H9 (cell line): ENCODE data around the gene DENND5B. TPM values are rescaled to one million over a fixed set of nuclear protein-coding genes. Genes with fewer than 3 reads are reported as not detected.
A peak's percentile ranks its signal among the peaks of the same experiment; 100 is the strongest.

Experiments
- DNase-seq: peaks from one replicate; pipeline ENCODE4 v3.0.0-alpha.2; 2017
- H2AFZ ChIP-seq: one replicate; pipeline ENCODE4 v1.6.1; 2013; ENCODE audit warnings: mild to moderate bottlenecking, low read length, control low read depth, moderate library complexity
- H2AK5ac ChIP-seq: 2 replicates; pipeline ENCODE4 v1.6.1; 2013; ENCODE audit warnings: low read length, control low read depth, mixed read lengths; ENCODE audit not compliant: insufficient read length
- H2BK120ac ChIP-seq: one replicate; pipeline ENCODE4 v1.6.1; 2013; ENCODE audit warnings: low read depth, mild to moderate bottlenecking, low read length, control low read depth, inconsistent platforms; ENCODE audit not compliant: poor library complexity, severe bottlenecking
- H2BK12ac ChIP-seq: 2 replicates; pipeline ENCODE4 v1.6.1; 2013; ENCODE audit warnings: low read length, control low read depth, mixed read lengths, low read depth; ENCODE audit not compliant: insufficient read length
- H2BK15ac ChIP-seq: 2 replicates; pipeline ENCODE4 v1.6.1; 2013; ENCODE audit warnings: low read depth, low read length, control low read depth
- H2BK20ac ChIP-seq: one replicate; pipeline ENCODE4 v1.6.1; 2013; ENCODE audit warnings: low read depth, mild to moderate bottlenecking, low read length, control low read depth, inconsistent platforms; ENCODE audit not compliant: poor library complexity, severe bottlenecking
- H2BK5ac ChIP-seq: 2 replicates; pipeline ENCODE4 v1.6.1; 2013; ENCODE audit warnings: low read length, control low read depth, mixed read lengths; ENCODE audit not compliant: insufficient read length
- H3K14ac ChIP-seq: 2 replicates; pipeline ENCODE4 v1.6.1; 2013; ENCODE audit warnings: low read length, control low read depth; ENCODE audit not compliant: insufficient read depth
- H3K18ac ChIP-seq: 2 replicates; pipeline ENCODE4 v1.6.1; 2013; ENCODE audit warnings: low read depth, mild to moderate bottlenecking, mixed read lengths, low read length, control low read depth; ENCODE audit not compliant: insufficient read length
- H3K23ac ChIP-seq: 2 replicates; pipeline ENCODE4 v1.6.1; 2013; ENCODE audit warnings: low read length, control low read depth, mixed read lengths, low read depth; ENCODE audit not compliant: insufficient read length
- H3K23me2 ChIP-seq: 2 replicates; pipeline ENCODE4 v1.6.1; 2013; ENCODE audit warnings: low read depth, mild to moderate bottlenecking, mixed read lengths, low read length, control low read depth; ENCODE audit not compliant: insufficient read length, poor library complexity, severe bottlenecking
- H3K27ac ChIP-seq: 2 replicates; pipeline ENCODE4 v1.5.1; 2013; ENCODE audit warnings: low read length, control low read depth, mixed read lengths, low read depth; ENCODE audit not compliant: insufficient read length
- H3K27me3 ChIP-seq: 2 replicates; pipeline ENCODE4 v1.6.1; 2013; ENCODE audit warnings: low read length, control low read depth, inconsistent platforms; ENCODE audit not compliant: insufficient read depth
- H3K4ac ChIP-seq: 2 replicates; pipeline ENCODE4 v1.6.1; 2013; ENCODE audit warnings: low read depth, mild to moderate bottlenecking, control low read depth, inconsistent platforms, low read length, moderate library complexity
- H3K4me1 ChIP-seq: 2 replicates; pipeline ENCODE4 v1.6.1; 2013; ENCODE audit warnings: low read length, control low read depth, inconsistent platforms; ENCODE audit not compliant: insufficient read depth
- H3K4me2 ChIP-seq: 2 replicates; pipeline ENCODE4 v1.6.1; 2013; ENCODE audit warnings: low read length, control low read depth, mixed read lengths; ENCODE audit not compliant: insufficient read length, insufficient read depth
- H3K56ac ChIP-seq: 2 replicates; pipeline ENCODE4 v1.6.1; 2013; ENCODE audit warnings: low read depth, mild to moderate bottlenecking, mixed read lengths, low read length, control low read depth; ENCODE audit not compliant: insufficient read length
- H3K79me1 ChIP-seq: 2 replicates; pipeline ENCODE4 v1.6.1; 2013; ENCODE audit warnings: low read depth, mild to moderate bottlenecking, moderate library complexity, low read length, control low read depth, inconsistent platforms; ENCODE audit not compliant: insufficient read depth, poor library complexity, severe bottlenecking
- H3K79me2 ChIP-seq: 2 replicates; pipeline ENCODE4 v1.6.1; 2013; ENCODE audit warnings: low read length, control low read depth, inconsistent platforms; ENCODE audit not compliant: insufficient read depth
- H3K9ac ChIP-seq: 2 replicates; pipeline ENCODE4 v1.6.1; 2013; ENCODE audit warnings: low read length, control low read depth, mixed read lengths; ENCODE audit not compliant: insufficient read length; ENCODE audit errors: extremely low read depth
- H3K9me3 ChIP-seq: one replicate; pipeline ENCODE4 v1.6.1; 2013; ENCODE audit warnings: low read depth, low read length, inconsistent platforms; ENCODE audit not compliant: control insufficient read depth
- H3T11ph ChIP-seq: one replicate; pipeline ENCODE4 v1.6.1; 2013; ENCODE audit warnings: mild to moderate bottlenecking, low read length, control low read depth, inconsistent platforms
- H4K20me1 ChIP-seq: one replicate; pipeline ENCODE4 v1.6.1; 2013; ENCODE audit not compliant: control insufficient read depth, insufficient read length, insufficient read depth
- H4K5ac ChIP-seq: 2 replicates; pipeline ENCODE4 v1.6.1; 2013; ENCODE audit warnings: low read depth, mild to moderate bottlenecking, mixed read lengths, low read length, control low read depth; ENCODE audit not compliant: insufficient read length
- H4K8ac ChIP-seq: replicated peaks from 2 replicates; pipeline ENCODE4 v1.6.1; 2013; ENCODE audit warnings: low read length, control low read depth, mixed read lengths, low read depth; ENCODE audit not compliant: insufficient read length
- H4K91ac ChIP-seq: 2 replicates; pipeline ENCODE4 v1.6.1; 2013; ENCODE audit warnings: low read depth, mild to moderate bottlenecking, moderate library complexity, mixed read lengths, low read length, control low read depth; ENCODE audit not compliant: insufficient read length
- H3K27ac Mint-ChIP-seq, 3 experiments: 2 replicates in 2 of 3; 3 replicates in 1 of 3; pipeline ENCODE4 v1.8.0; 2020 to 2021; ENCODE audit warnings: mixed read lengths in 3 of 3, mild to moderate bottlenecking in 1 of 3, moderate library complexity in 1 of 3
- H3K27me3 Mint-ChIP-seq: 2 replicates; pipeline ENCODE4 v1.8.0; 2021; ENCODE audit warnings: low read depth, mild to moderate bottlenecking, moderate library complexity, mixed read lengths
- H3K36me3 Mint-ChIP-seq, 3 experiments: 2 replicates in 2 of 3; 3 replicates in 1 of 3; pipeline ENCODE4 v1.8.0; 2020 to 2021; ENCODE audit warnings: low read depth in 3 of 3, mixed read lengths in 3 of 3; ENCODE audit not compliant: insufficient read depth in 1 of 3
- H3K4me1 Mint-ChIP-seq, 2 experiments: 2 replicates each; pipeline ENCODE4 v1.8.0; 2020; ENCODE audit warnings: mixed read lengths in 2 of 2
- H3K4me3 Mint-ChIP-seq, 2 experiments: 2 replicates in 1 of 2; 3 replicates in 1 of 2; pipeline ENCODE4 v1.8.0; 2020 to 2021; ENCODE audit warnings: mild to moderate bottlenecking in 2 of 2, mixed read lengths in 2 of 2, moderate library complexity in 1 of 2
- H3K9me3 Mint-ChIP-seq, 2 experiments: 2 replicates in 1 of 2; 3 replicates in 1 of 2; pipeline ENCODE4 v1.8.0; 2020; ENCODE audit warnings: mild to moderate bottlenecking in 2 of 2, mixed read lengths in 2 of 2, moderate library complexity in 1 of 2
- CTCF ChIP-seq: fragments of 200-600 bp; sonication (generic); conservative IDR thresholded peaks from 3 replicates; pipeline ENCODE4 v1.8.0; 2021; ENCODE audit warnings: antibody characterized with exemption, mild to moderate bottlenecking
- WGBS: extraction: QIAGEN DNeasy Blood & Tissue Kit; methylation state at CpG from one replicate; pipeline ENCODE4 v1.1.7; 2013; ENCODE audit warnings: missing lambda C conversion rate, low lambda C conversion rate, mixed read lengths; ENCODE audit not compliant: insufficient read length; ENCODE audit errors: extremely low coverage; 5-methylcytosine and 5-hydroxymethylcytosine counted together
- total RNA-seq: library from RNA; stranded (reverse); gene quantifications from 2 replicates; pipeline ENCODE4 v1.2.1, GENCODE V29; 2021

The DENND5B gene
- total RNA-seq, 1 experiment from 2014 or later, result 13.4 TPM

- Histone ChIP-seq H4K8ac (no peak overlapping the region), H3K27ac (no peak overlapping the region), H3K18ac (no peak overlapping the region), H3K9me3 (no peaks in the 10 kb centered on the region), H4K20me1 (no peaks in the 10 kb centered on the region), H4K5ac (no peak overlapping the region), H2BK20ac (no peak overlapping the region), H3K79me1 (peaks cover 3% of the 10 kb centered on the region), H3K79me2 (no peaks in the 10 kb centered on the region), H3T11ph (no peak overlapping the region), H2AK5ac (no peak overlapping the region), H3K56ac (no peak overlapping the region), H4K91ac (no peak overlapping the region), H3K4me2 (no peak overlapping the region), H2AFZ (no peak overlapping the region), H3K9ac (no peak overlapping the region), H2BK15ac (no peak overlapping the region), H3K23ac (no peak overlapping the region), H2BK12ac (no peak overlapping the region), H2BK5ac (no peak overlapping the region), H2BK120ac (no peak overlapping the region), H3K4me1 (peaks cover 11% of the 10 kb centered on the region; the same call in 1 of the 2 replicates), H3K27me3 (no peaks in the 10 kb centered on the region), H3K4ac (no peak overlapping the region), H3K23me2 (no peaks in the 10 kb centered on the region), H3K14ac (peak overlapping the region; percentile 63; the same call in 1 of the 2 replicates)
- Mint-ChIP-seq H3K36me3 (peaks cover 11 to 13% (median 13%) of the 10 kb centered on the region in 3 experiments), H3K4me1 (peaks cover 32 to 37% of the 10 kb centered on the region in 2 experiments), H3K9me3 (peaks cover 11 to 12% of the 10 kb centered on the region in 2 experiments), H3K4me3 (no peak overlapping the region), H3K27ac (peak overlapping the region in 2 of 3 experiments; percentile 45 to 65; a peak in 4 of 7 replicates), H3K27me3 (no peaks in the 10 kb centered on the region)
- no CpG with 5 or more reads among the region's 1 CpG for WGBS
- no peak for DNase-seq
- TF ChIP-seq CTCF, result no peak
Observed at GRCh38 chr12:31507966-31508365, 83.0 kb downstream of the DENND5B start.
